HG03457 (cell line): Measurements from ENCODE around the gene PARD3.

Experiments
- ATAC-seq: cut with Tn5 transposase; IDR thresholded peaks from one replicate; pipeline ENCODE4 v1.9.1; 2021; ENCODE audit warnings: moderate number of reproducible peaks; ENCODE audit not compliant: unreplicated experiment

Gene PARD3

GRCh38 chr10:34333513-34333912 is 481.6 kb downstream of the PARD3 start:
- no peak for ATAC-seq

DNA sequence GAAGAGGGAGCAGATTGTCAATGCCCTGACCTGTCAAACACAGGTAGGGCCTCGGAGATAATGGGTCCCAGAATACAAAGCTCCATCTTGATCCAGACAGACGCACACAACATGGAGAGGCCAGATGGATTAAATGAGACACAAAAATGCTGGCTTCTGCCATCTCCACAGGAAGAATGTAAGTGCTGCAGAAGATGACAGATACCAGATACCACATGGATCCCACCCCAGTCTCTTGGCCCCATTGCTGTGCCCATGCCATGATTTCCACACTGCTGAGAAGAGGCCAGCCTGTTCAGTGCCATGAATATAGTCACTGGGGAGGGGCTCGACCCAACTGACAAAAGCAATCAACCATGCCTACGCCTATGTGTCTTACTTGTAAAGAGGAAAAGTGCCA is 487.9 kb downstream of the PARD3 start:
- no peak for ATAC-seq

DNA sequence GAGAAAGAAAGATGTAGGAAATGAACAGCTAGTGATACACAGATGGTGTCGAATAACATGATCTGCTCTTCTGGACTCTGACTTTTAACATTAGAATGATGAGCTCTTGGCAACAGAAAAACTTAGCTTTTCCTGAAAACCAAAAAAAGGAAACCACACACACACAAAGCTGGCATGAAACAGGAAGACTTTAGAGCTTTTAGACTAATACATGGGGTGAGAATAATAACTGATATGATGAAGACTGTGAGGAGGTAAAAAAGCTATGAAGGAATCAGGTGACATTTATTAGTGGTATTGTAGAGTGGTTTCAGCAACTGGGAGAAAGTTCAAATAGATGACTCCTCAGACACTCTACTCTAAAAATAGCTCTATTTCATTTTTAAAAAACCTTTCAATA is 491.9 kb downstream of the PARD3 start:
- no peak for ATAC-seq

DNA sequence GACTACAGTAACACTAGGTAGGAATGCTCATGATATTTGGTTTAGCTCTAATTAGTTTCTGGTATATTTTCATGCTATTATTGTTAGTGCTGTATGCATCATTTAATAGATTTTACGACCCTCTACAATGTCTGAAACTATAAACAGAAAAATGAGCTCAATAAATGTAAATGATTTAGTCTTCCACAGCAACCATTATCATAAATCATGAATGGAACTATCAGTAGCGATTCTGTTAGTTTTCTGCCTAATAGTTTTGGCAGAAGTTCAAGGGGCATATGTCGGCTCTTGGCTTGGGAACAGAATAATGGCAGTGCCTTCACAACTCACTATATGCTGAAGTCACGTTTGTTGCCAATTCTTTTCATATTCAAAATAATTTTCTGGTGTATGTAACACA is 494.8 kb downstream of the PARD3 start:
- ATAC-seq: no peak

DNA sequence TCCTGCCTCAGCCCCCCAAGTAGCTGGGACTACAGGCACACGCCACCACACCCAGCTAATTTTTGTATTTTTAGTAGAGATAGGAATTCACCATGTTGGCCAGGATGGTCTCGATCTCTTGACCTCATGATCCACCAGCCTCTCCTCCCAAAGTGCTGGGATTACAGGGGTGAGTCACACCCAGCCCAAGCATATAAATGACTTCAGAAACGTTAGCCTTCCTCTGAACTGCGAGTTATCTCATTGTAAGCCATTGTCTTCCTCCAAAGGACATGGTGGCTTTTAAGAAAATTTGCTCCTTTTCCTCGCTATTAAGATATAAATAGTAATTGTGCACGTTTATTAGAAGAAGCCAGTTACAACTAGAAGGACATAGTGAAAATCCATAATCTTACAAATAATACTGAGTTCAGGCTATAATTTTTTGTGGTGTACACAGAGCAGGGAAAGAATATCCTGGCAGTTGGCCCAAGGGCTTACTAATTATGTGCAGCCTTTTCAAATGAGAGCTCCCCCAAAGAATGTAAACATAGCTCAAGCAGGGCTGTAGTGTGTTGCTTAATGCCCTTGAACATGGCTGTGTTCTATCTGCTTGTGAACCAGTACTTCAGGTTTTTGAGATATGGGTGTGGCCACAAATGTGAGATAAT is 495.8 kb downstream of the PARD3 start:
- ATAC-seq: no peak

GRCh38 chr10:34316154-34316553 is 498.9 kb downstream of the PARD3 start:
- no peak for ATAC-seq

DNA sequence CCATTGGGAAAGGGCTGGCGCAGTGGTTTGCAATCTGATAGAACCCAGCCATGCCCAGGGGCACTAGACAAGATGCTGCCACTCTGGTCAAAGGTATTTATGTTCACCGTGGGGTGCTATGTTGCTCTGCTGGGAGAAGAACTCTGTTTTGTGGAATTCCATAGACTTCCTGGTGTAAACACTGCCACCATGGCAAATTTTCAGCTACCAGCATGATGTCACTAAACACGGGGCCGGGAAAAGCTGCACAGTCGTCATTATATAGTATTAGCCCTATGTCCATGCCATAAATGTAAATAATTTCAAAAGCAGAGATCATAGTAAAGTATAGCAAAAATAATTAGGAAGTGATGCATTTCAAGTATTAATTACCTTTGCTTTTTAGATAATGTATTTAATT is 500.6 kb downstream of the PARD3 start:
- no peak for ATAC-seq

- ATAC-seq: no peak
These were observed 501.2 kb downstream of the PARD3 start for GRCh38 chr10:34313888-34314287.

- ATAC-seq: no peak
These were observed 501.7 kb downstream of the PARD3 start for GRCh38 chr10:34313353-34313752.

DNA sequence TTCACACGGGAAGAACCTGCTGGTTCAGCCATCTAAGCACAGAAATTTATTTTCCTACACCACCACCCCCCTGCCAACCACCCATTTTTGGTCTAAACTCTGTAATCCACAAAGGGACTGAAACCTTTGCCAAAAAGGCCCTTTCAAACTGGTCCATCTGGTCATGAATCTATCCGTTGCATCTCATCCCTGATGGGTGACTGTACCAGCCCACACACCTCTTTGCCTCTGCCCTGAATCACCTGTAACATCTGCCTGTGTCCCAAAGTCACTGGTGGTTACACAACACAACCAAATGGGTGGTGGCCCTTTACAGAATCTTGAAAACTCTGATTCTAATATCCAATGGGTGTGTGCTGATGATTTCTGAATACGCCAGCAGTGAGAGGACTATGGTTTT is 503.4 kb downstream of the PARD3 start:
- ATAC-seq: no peak

DNA sequence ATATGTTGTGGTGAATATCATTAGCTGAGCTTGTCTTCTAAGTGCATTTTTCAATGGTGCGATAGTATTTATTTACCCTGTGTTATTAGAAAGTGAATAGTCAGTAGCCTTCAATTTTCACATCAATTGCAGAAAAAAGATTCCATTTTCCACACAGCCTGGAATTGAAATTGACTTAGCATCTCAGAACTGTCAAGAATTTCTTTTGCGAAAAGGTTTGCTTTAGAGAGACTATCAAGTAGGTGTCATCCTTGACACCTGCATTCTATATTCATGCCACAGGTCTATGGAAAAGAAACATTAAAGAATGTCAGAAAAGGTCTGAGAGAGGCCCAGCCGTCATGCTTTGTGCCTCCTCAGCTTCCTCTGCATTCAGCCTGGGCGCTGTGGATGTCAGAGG is 504.9 kb downstream of the PARD3 start:
- no peak for ATAC-seq

GRCh38 chr10:34305189-34305588 is 509.9 kb downstream of the PARD3 start:
- peak; percentile 85 for ATAC-seq

DNA sequence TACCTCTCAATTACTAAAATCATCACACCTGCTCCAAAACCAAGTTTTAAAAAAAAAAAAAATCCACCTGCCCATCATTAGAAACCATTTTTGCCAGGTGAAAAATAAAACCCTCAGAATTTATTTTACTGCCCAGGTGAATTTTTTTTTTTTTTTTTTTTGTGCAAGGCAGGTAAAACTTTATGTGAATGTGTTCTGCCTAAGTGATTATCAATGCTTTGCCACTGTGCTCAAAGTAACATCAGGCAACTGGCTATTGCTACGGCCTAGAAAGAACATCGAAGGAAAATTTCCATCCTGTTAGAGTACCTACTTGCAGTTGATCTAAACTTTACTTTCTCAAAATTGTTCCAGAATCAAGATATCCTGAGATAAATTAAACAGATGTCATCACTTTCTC is 512.1 kb downstream of the PARD3 start:
- no peak for ATAC-seq

DNA sequence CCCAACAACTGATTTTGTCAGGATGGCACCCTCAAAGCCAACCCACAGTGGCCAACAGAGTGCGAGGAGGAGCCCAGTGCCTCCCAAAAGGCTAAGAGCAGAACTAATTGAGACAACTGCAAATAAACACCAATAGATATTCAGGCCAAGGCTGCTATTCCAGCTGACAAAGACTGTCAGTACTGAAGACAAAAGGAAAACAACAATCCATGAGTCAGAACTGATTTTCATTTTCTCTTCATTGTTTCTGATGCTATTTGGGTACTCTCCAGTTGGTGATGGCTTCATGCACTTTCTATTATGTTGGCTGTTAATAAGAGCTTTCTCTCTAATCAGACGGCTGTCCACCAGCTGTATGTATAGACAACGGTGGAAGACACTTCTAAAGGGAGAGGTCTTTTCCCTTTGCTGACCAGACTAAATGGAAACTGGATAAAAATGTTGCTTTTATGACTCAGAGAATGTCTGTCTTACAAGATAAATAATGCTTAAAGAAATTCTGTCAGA is 515.9 kb downstream of the PARD3 start:
- no peak for ATAC-seq

GRCh38 chr10:34298346-34298818 is 516.7 kb downstream of the PARD3 start:
- ATAC-seq: no peak

GRCh38 chr10:34297541-34298345 is 517.4 kb downstream of the PARD3 start:
- ATAC-seq: no peak

- ATAC-seq: no peak
These were observed 520.0 kb downstream of the PARD3 start for GRCh38 chr10:34295142-34295548.

GRCh38 chr10:34294137-34294536 is 521.0 kb downstream of the PARD3 start:
- ATAC-seq: no peak

DNA sequence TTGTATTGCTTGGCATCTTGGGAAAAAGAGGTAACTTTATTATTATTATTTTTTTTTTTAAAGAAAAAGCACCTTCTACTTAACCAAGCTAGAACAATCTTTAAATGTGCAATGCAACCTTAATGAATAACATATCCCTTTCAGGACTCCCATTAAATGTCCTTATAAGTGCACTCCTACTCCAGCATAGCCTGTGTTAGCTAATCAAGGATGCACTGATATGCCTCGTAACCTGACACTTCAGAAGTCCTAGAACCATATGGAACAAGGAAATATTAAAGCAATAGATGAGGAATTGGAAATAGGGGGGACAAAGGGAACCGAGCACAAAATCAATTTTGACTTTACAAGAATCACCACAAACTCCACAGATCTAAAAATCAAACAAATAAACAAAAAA is 522.4 kb downstream of the PARD3 start:
- ATAC-seq: no peak

- no peak for ATAC-seq
These were observed 522.9 kb downstream of the PARD3 start for GRCh38 chr10:34292194-34292565.

DNA sequence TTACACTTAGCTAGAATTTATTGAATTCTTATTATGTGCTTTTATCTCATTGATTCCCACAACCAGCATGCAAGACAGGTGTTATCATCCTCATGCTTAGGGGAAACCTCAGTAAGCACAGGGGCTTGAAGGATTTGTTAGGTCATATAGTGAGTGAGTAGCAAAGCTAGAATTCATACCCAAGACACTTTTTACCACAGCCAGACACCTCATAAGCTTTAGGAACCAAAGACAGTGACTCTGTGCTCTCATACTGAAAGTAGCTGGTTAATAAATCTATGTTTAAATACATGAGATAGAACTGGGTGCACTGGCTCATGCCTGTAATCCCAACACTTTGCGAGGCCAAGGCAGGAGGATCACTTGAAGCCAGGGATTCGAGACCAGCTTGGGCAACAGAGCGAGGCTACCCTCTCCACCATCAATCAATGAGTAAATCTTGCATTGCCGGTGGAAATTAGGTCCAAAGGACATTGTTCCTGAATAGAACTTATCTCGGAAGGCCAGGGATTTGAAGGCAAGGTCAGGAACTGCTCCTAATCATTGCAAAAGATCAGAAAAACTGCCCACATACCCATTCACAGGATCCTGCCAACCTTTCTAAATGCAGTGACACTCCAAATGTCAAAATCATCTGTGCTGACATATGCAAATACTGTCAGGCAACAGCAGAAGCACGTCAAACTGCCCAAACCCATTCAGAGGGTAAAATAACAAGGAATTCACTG is 523.5 kb downstream of the PARD3 start:
- ATAC-seq: peak; percentile 96
